Left hindlimb (tissue), 1 donor: ENCODE results near the gene GLIS2.
A peak's percentile ranks its signal among the peaks of the same experiment; 100 is the strongest.

Experiments
- DNase-seq: peaks from one replicate; pipeline ENCODE4 v3.0.0-alpha.2; 2018

Gene GLIS2

GRCh38 chr16:4372578-4373355 lies 56.9 kb downstream of the GLIS2 start:
- no peak for DNase-seq

- DNase-seq: no peak
These were observed 57.6 kb downstream of the GLIS2 start for GRCh38 chr16:4373356-4373908.

- peak; percentile 92 for DNase-seq
These were observed 58.3 kb downstream of the GLIS2 start for GRCh38 chr16:4373909-4374742.

GRCh38 chr16:4375717-4376116 lies 59.9 kb downstream of the GLIS2 start:
- no peak for DNase-seq

- DNase-seq: peak; percentile 91
These were observed 60.4 kb downstream of the GLIS2 start for GRCh38 chr16:4376126-4376892.

- peak; percentile 45 for DNase-seq
These were observed 61.2 kb downstream of the GLIS2 start for GRCh38 chr16:4376893-4377572.

- no peak for DNase-seq
These were observed 61.8 kb downstream of the GLIS2 start for GRCh38 chr16:4377573-4378154.

GRCh38 chr16:4378161-4378666 lies 62.3 kb downstream of the GLIS2 start:
- no peak for DNase-seq

GRCh38 chr16:4378999-4379690 lies 63.3 kb downstream of the GLIS2 start:
- DNase-seq: no peak

GRCh38 chr16:4380119-4381063 lies 64.5 kb downstream of the GLIS2 start:
- DNase-seq: peak; percentile 86

GRCh38 chr16:4381072-4381934 lies 65.4 kb downstream of the GLIS2 start:
- DNase-seq: no peak

GRCh38 chr16:4381935-4382794 lies 66.3 kb downstream of the GLIS2 start:
- no peak for DNase-seq

- DNase-seq: no peak
These were observed 67.0 kb downstream of the GLIS2 start for GRCh38 chr16:4382795-4383357.

GRCh38 chr16:4383591-4384444 lies 68.0 kb downstream of the GLIS2 start:
- DNase-seq: no peak

- DNase-seq: peak; percentile 90
These were observed 68.7 kb downstream of the GLIS2 start for GRCh38 chr16:4384509-4384942.

- no peak for DNase-seq
These were observed 69.4 kb downstream of the GLIS2 start for GRCh38 chr16:4385066-4385788.
